Measurements from ENCODE around the gene PLD1.

PLD1 gene

DNA sequence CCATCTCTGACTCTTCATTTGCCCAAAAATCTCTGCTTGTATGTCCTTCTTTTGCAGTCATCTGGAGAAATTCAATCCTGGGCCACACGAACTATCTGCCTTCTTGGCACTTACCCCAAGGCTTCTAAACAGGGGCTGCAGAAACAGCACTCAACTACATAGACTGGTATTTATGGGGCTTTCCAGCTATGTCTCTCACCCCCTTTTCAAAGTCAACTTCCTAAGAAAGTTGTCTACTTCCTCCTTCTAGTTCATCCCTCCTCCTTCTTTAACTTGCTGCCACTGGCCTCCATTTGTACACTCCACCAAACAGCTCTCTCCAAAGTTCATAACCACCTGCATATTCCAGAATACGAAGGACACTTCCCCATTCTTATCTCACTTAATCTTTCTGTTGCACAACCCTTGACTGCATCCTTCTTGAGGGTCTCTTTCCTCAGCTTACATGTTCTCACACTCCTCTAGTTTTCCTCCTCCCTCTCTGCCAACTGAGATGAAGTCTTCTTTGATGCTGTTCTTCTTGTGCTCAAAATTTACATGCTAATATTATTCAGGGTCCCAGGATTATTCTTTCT lies 55.2 kb downstream of the PLD1 start:
- H3K4me3 ChIP-seq (replicated peaks; ENCODE audit: low read depth, low read length) = no peak overlapping the region
- no peak for DNase-seq (ENCODE audit: extremely low read depth, insufficient read length)
- no peak for TF ChIP-seq CTCF (IDR thresholded peaks at IDR 0.05; ENCODE audit: insufficient read depth, low read length, poor library complexity, severe bottlenecking)
- no peaks in the 10 kb centered on the region for H3K27me3 ChIP-seq (replicated peaks; ENCODE audit: control insufficient read depth, insufficient read depth, low read length)
- H3K36me3 ChIP-seq (ENCODE audit: control insufficient read depth, insufficient read depth, low read length) = no peaks in the 10 kb centered on the region

DNA sequence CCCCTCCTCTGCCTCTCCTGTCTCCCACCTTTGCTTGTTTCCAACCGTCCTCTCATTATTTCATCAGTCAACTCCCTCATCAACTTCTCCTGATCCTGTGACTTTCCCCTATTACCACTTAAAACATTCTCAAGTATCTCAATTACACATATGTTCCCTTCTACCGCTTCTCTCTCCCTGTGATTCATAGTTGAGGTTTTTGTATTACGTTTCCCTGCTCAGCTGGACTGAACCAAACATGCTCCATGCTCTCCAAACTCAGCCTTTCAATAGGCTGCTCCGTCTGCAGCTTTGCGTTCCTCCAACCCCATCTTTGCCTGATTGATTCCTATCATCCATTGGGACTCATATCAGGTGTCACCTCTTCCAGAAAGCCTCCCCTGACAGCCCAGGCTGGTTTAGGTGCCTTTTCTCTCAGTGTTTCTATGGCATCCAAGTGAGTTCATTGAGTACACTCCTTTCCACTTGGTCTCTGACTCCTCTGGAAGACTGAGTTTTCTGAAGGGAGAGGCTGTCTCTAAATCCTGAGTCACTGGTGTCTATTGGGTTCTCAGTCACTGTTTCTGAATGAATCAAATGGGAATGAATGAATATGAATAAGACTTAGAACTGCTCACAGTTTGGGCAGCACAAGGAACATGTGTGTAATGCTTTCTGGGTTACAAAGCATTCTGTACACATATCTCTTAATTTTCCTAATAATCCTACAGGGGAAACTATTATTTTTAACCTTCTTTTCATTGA lies 56.4 kb downstream of the PLD1 start:
- TF ChIP-seq CTCF (IDR thresholded peaks at IDR 0.05; ENCODE audit: insufficient read depth, low read length, poor library complexity, severe bottlenecking) = no peak
- no peak overlapping the region for H3K4me3 ChIP-seq (replicated peaks; ENCODE audit: low read depth, low read length)
- H3K27me3 ChIP-seq (replicated peaks; ENCODE audit: control insufficient read depth, insufficient read depth, low read length) = no peaks in the 10 kb centered on the region
- H3K36me3 ChIP-seq (ENCODE audit: control insufficient read depth, insufficient read depth, low read length) = no peaks in the 10 kb centered on the region
- no peak for DNase-seq (ENCODE audit: extremely low read depth, insufficient read length)

- DNase-seq (ENCODE audit: extremely low read depth, insufficient read length) = no peak
- no peaks in the 10 kb centered on the region for H3K27me3 ChIP-seq (replicated peaks; ENCODE audit: control insufficient read depth, insufficient read depth, low read length)
- TF ChIP-seq CTCF (IDR thresholded peaks at IDR 0.05; ENCODE audit: insufficient read depth, low read length, poor library complexity, severe bottlenecking) = no peak
- no peaks in the 10 kb centered on the region for H3K36me3 ChIP-seq (ENCODE audit: control insufficient read depth, insufficient read depth, low read length)
- H3K4me3 ChIP-seq (replicated peaks; ENCODE audit: low read depth, low read length) = no peak overlapping the region
These were observed 57.2 kb downstream of the PLD1 start for GRCh38 chr3:171753025-171753472.

DNA sequence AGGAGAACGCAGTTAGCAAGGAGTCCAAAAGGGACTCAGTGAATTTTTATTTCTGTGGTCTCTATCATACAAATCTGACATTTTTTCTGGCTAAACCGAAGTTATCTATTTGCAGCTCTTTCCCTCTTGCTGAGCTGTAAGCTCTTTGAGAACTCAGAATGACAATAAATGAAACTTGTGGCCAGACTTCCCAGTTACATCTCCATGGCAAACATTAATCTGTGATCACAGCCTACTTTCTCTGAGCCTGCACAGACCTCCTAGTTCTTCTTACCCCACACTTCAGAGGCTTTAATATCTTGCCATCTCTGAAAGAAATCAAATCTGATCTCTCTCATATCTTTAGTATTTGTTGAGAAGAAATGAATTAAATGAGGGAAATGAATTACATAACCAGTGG lies 58.0 kb downstream of the PLD1 start:
- no peak for TF ChIP-seq CTCF (IDR thresholded peaks at IDR 0.05; ENCODE audit: insufficient read depth, low read length, poor library complexity, severe bottlenecking)

DNA sequence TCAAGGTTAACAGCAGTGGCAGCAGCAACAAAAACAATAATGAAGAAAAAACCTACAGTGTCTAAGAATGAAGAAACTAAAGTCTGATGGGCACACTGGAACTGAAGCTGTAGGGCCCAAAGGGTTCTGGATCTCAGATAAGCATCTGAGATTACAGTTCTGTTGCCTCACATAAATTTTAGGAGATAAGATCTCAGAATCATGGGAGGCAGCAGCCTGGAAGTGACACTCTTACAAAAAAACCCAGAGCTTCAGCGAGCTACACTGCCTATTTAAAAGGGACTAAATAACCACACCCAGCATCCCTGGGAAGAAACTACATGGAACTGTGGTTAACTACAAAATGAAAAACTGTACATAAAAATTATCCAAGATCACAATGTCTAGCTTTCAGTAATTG lies 61.2 kb downstream of the PLD1 start:
- no peaks in the 10 kb centered on the region; the same call in 1 of the 2 replicates for H3K36me3 ChIP-seq (ENCODE audit: control insufficient read depth, insufficient read depth, low read length)
- H3K4me3 ChIP-seq (replicated peaks; ENCODE audit: low read depth, low read length) = no peak overlapping the region
- no peaks in the 10 kb centered on the region for H3K27me3 ChIP-seq (replicated peaks; ENCODE audit: control insufficient read depth, insufficient read depth, low read length)
- no peak for DNase-seq (ENCODE audit: extremely low read depth, insufficient read length)
- no peak for TF ChIP-seq CTCF (IDR thresholded peaks at IDR 0.05; ENCODE audit: insufficient read depth, low read length, poor library complexity, severe bottlenecking)

More for the DNA sequence above, 58.0 kb downstream of the PLD1 start:
- DNase-seq (ENCODE audit: extremely low read depth, insufficient read length) = no peak
- no peaks in the 10 kb centered on the region for H3K36me3 ChIP-seq (ENCODE audit: control insufficient read depth, insufficient read depth, low read length)
- no peaks in the 10 kb centered on the region for H3K27me3 ChIP-seq (replicated peaks; ENCODE audit: control insufficient read depth, insufficient read depth, low read length)
- no peak overlapping the region for H3K4me3 ChIP-seq (replicated peaks; ENCODE audit: low read depth, low read length)

Measured in GM06990 (cell line).